ENCODE measurements around the gene BMP10. TPM values are rescaled to one million over a fixed set of nuclear protein-coding genes. Genes with fewer than 3 reads are reported as not detected.

The BMP10 gene
- not detected in 2 replicates for total RNA-seq

GRCh38 chr2:68871159-68871764, at the start of gene BMP10:
Gene BMP10, minus strand, starts transcription at chr2:68871397. Its CDS starts 39 bp downstream, at chr2:68871358.
- no peak for DNase-seq (ENCODE audit: low read depth)
- TF ChIP-seq CTCF (conservative IDR thresholded peaks at IDR 0.05; ENCODE audit: low read depth, low read length), result no peak
- no peak within 1 kb of the TSS for H3K4me3 ChIP-seq (ENCODE audit: low read depth, low read length)

GRCh38 chr2:68920481-68921170, 49.4 kb upstream of the BMP10 start:
- no peak for TF ChIP-seq CTCF (conservative IDR thresholded peaks at IDR 0.05; ENCODE audit: low read depth, low read length)
- no peak for DNase-seq (ENCODE audit: low read depth)

GRCh38 chr2:68918497-68918896, 47.3 kb upstream of the BMP10 start:
- no peak for TF ChIP-seq CTCF (conservative IDR thresholded peaks at IDR 0.05; ENCODE audit: low read depth, low read length)
- no peak for DNase-seq (ENCODE audit: low read depth)
- H3K4me3 ChIP-seq (ENCODE audit: low read depth, low read length), result no peak overlapping the region

More at GRCh38 chr2:68920481-68921170, 49.4 kb upstream of the BMP10 start:
- H3K4me3 ChIP-seq (ENCODE audit: low read depth, low read length), result no peak overlapping the region

GRCh38 chr2:68917034-68917718, 46.0 kb upstream of the BMP10 start:
- no peak for TF ChIP-seq CTCF (conservative IDR thresholded peaks at IDR 0.05; ENCODE audit: low read depth, low read length)
- DNase-seq (ENCODE audit: low read depth), result no peak
- H3K4me3 ChIP-seq (ENCODE audit: low read depth, low read length), result no peak overlapping the region

GRCh38 chr2:68916226-68916625, 45.0 kb upstream of the BMP10 start:
- no peak overlapping the region for H3K4me3 ChIP-seq (ENCODE audit: low read depth, low read length)
- no peak for DNase-seq (ENCODE audit: low read depth)
- no peak for TF ChIP-seq CTCF (conservative IDR thresholded peaks at IDR 0.05; ENCODE audit: low read depth, low read length)

GRCh38 chr2:68915393-68915792, 44.2 kb upstream of the BMP10 start:
- H3K4me3 ChIP-seq (ENCODE audit: low read depth, low read length), result no peak overlapping the region
- no peak for DNase-seq (ENCODE audit: low read depth)
- no peak for TF ChIP-seq CTCF (conservative IDR thresholded peaks at IDR 0.05; ENCODE audit: low read depth, low read length)

Measured in epithelial cell of proximal tubule (primary cell).